ENCODE data around the gene PRAC2. TPM values are rescaled to one million over a fixed set of nuclear protein-coding genes. Genes with fewer than 3 reads are reported as not detected.

Gene PRAC2
- total RNA-seq, 1 experiment from 2014 or later: not detected

GRCh38 chr17:48681609-48682008 lies 41.4 kb upstream of the PRAC2 start:
- Histone ChIP-seq H3K36me3 (ENCODE audit: control insufficient read depth, insufficient read depth, low read length) (no peaks in the 10 kb centered on the region), H3K27ac (ENCODE audit: low read length) (no peak overlapping the region), H3K4me1 (ENCODE audit: control insufficient read depth, insufficient read depth, low read length) (no peaks in the 10 kb centered on the region; the same call in 1 of the 2 replicates), H3K4me3 (ENCODE audit: low read depth in 2 of 2, low read length in 2 of 2) (no peak overlapping the region), H3K9me3 (ENCODE audit: control insufficient read depth, insufficient read depth, low read depth, low read length) (no peaks in the 10 kb centered on the region), H3K27me3 (ENCODE audit: control insufficient read depth, insufficient read depth, low read length) (no peaks in the 10 kb centered on the region)
- no peak for ATAC-seq
- no peak for DNase-seq (ENCODE audit: low read depth, low spot score)
- BruUV-seq (replicated peaks): no TSS peak
- in situ Hi-C loops (cut with HindIII; ENCODE audit: low pct_unique_long_range_greater_than_20kb, low sequenced_read_pairs): no loop called here
- TF ChIP-seq SIN3A (IDR thresholded peaks at IDR 0.05; ENCODE audit: borderline replicate concordance, insufficient read depth, low read depth, low read length) (no peak), REST (IDR thresholded peaks at IDR 0.05; ENCODE audit: insufficient read depth in 1 of 2, low read depth in 2 of 2, low read length in 1 of 2) (no peak), POLR2AphosphoS5 (IDR thresholded peaks at IDR 0.05; ENCODE audit: low read depth, low read length) (no peak), TCF7L2 (IDR thresholded peaks at IDR 0.05; ENCODE audit: low read depth, low read length) (no peak), CTCF (IDR thresholded peaks at IDR 0.05) (no peak)
- intact Hi-C loops (cut with micrococcal nuclease; ENCODE audit: unreplicated experiment): no loop called here
- CTCF ChIA-PET: interaction anchor here (0.5 to 0.6 kb wide), 3 partner anchors 109 to 140 kb away, joined by 3 to 5 read pairs (median 3); no protein-coding TSS in a partner anchor
- POLR2A ChIA-PET: no interaction called here

- Histone ChIP-seq H3K27me3 (ENCODE audit: control insufficient read depth, insufficient read depth, low read length) (no peaks in the 10 kb centered on the region), H3K36me3 (ENCODE audit: control insufficient read depth, insufficient read depth, low read length) (no peaks in the 10 kb centered on the region), H3K9me3 (ENCODE audit: control insufficient read depth, insufficient read depth, low read depth, low read length) (no peaks in the 10 kb centered on the region), H3K4me3 (ENCODE audit: low read depth in 2 of 2, low read length in 2 of 2) (no peak overlapping the region), H3K27ac (ENCODE audit: low read length) (no peak overlapping the region), H3K4me1 (ENCODE audit: control insufficient read depth, insufficient read depth, low read length) (no peaks in the 10 kb centered on the region)
- BruUV-seq (replicated peaks): no TSS peak
- ATAC-seq (no peak), DNase-seq (ENCODE audit: low read depth, low spot score) (no peak)
- ChIA-PET CTCF (interaction anchor here (0.7 kb wide), 1 partner anchor 47 kb away, joined by 4 read pairs; no protein-coding TSS in a partner anchor), POLR2A (no interaction called here)
- intact Hi-C loops (cut with micrococcal nuclease; ENCODE audit: unreplicated experiment) (no loop called here), in situ Hi-C loops (cut with HindIII; ENCODE audit: low pct_unique_long_range_greater_than_20kb, low sequenced_read_pairs) (no loop called here)
- TF ChIP-seq CTCF (IDR thresholded peaks at IDR 0.05): no peak
- TF ChIP-seq POLR2AphosphoS5 (IDR thresholded peaks at IDR 0.05; ENCODE audit: low read depth, low read length): no peak
Measured at GRCh38 chr17:48690655-48691054, 32.3 kb upstream of the PRAC2 start.
